SH-SY5Y (cell line): ENCODE data around the gene SLC35E1.

Experiments
- GATA2 ChIP-seq: IDR thresholded peaks from 2 replicates; pipeline ENCODE4 v1.6.1; 2011; ENCODE audit warnings: mild to moderate bottlenecking, low read depth, low read length
- GATA3 ChIP-seq: IDR thresholded peaks from 2 replicates; pipeline ENCODE4 v1.6.1; 2011; ENCODE audit warnings: low read depth, mild to moderate bottlenecking, low read length, moderate library complexity

- no peak for TF ChIP-seq GATA2
- no peak for TF ChIP-seq GATA3
These were observed 3.9 kb upstream of the SLC35E1 start for GRCh38 chr19:16575861-16576689.
